ENCODE data around the gene TRIM38. TPM values are rescaled to one million over a fixed set of nuclear protein-coding genes. Genes with fewer than 3 reads are reported as not detected.
A peak's percentile ranks its signal among the peaks of the same experiment; 100 is the strongest.
"Not testable (repeated sequence)": the region's sequence is repeated elsewhere in the genome, so short reads cannot be mapped to it uniquely, and the experiment has no call there.

The TRIM38 gene
- total RNA-seq, 1 donor from 2014 or later: 9.9 TPM

- peak; percentile 65 for DNase-seq
Observed at GRCh38 chr6:25942561-25943147, 19.9 kb upstream of the TRIM38 start.

- DNase-seq: no peak
Observed at GRCh38 chr6:25943887-25944286, 18.7 kb upstream of the TRIM38 start.

GRCh38 chr6:25944688-25945574 is 17.7 kb upstream of the TRIM38 start:
- DNase-seq: no peak

GRCh38 chr6:25945738-25946137 is 16.9 kb upstream of the TRIM38 start:
- DNase-seq: not testable (repeated sequence)

GRCh38 chr6:25946631-25947030 is 16.0 kb upstream of the TRIM38 start:
- no peak for DNase-seq

GRCh38 chr6:25947492-25947891 is 15.1 kb upstream of the TRIM38 start:
- DNase-seq: not testable (repeated sequence)

- no peak for DNase-seq
Observed at GRCh38 chr6:25949695-25950094, 12.9 kb upstream of the TRIM38 start.

- DNase-seq: no peak
Observed at GRCh38 chr6:25950297-25950696, 12.3 kb upstream of the TRIM38 start.

- DNase-seq: no peak
Observed at GRCh38 chr6:25951296-25952032, 11.1 kb upstream of the TRIM38 start.

- no peak for DNase-seq
Observed at GRCh38 chr6:25952535-25952934, 10.1 kb upstream of the TRIM38 start.

- no peak for DNase-seq
Observed at GRCh38 chr6:25953733-25954132, 8.9 kb upstream of the TRIM38 start.

GRCh38 chr6:25954756-25955155 is 7.8 kb upstream of the TRIM38 start:
- no peak for DNase-seq

GRCh38 chr6:25956226-25956625 is 6.4 kb upstream of the TRIM38 start:
- DNase-seq: no peak

- DNase-seq: peak; percentile 33
Observed at GRCh38 chr6:25958700-25959162, 3.9 kb upstream of the TRIM38 start.

GRCh38 chr6:25959890-25960536 is 2.6 kb upstream of the TRIM38 start:
- no peak for DNase-seq

- DNase-seq: no peak
Observed at GRCh38 chr6:25960734-25961133, 1.9 kb upstream of the TRIM38 start.

- DNase-seq: peak; percentile 34
Observed at GRCh38 chr6:25961619-25962148, 918 bp upstream of the TRIM38 start.

GRCh38 chr6:25963426-25964123 is 973 bp downstream of the TRIM38 start:
- DNase-seq: peak; percentile 11

GRCh38 chr6:25965058-25965457 is 2.5 kb downstream of the TRIM38 start:
- no peak for DNase-seq

- no peak for DNase-seq
Observed at GRCh38 chr6:25966711-25967110, 4.1 kb downstream of the TRIM38 start.

GRCh38 chr6:25968769-25969168 is 6.2 kb downstream of the TRIM38 start:
- peak; percentile 34 for DNase-seq
